GM03348 (cell line): ENCODE results near the gene OTUB1.

Experiments
- DNase-seq: peaks from one replicate; pipeline ENCODE4 v3.0.0; 2012; ENCODE audit warnings: low spot score

Gene OTUB1

DNA sequence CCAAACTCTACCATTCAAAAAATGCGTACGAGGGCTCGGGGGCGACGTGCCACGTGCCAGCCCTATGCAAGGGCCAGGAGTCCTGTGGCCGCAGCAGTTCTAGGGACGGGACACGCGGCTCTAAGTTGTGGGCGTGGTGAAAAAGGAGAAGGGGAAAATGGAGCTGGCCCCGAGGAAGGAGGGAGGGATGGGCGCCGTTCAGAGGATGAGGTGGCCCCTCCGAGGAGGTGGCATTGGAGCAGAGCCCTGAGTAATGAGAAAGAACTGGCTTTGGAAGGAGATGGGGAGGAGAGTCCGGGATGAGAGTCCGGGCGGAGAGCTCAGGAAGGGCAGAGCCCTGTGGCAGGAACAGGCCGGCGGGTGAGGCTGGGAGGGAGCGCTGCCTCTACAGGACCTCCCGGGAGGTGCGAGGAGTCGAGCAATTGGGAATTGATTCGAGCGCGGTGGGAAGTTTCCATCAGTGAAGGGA lies 21.0 kb downstream of the OTUB1 start:
- peak; percentile 70 for DNase-seq

DNA sequence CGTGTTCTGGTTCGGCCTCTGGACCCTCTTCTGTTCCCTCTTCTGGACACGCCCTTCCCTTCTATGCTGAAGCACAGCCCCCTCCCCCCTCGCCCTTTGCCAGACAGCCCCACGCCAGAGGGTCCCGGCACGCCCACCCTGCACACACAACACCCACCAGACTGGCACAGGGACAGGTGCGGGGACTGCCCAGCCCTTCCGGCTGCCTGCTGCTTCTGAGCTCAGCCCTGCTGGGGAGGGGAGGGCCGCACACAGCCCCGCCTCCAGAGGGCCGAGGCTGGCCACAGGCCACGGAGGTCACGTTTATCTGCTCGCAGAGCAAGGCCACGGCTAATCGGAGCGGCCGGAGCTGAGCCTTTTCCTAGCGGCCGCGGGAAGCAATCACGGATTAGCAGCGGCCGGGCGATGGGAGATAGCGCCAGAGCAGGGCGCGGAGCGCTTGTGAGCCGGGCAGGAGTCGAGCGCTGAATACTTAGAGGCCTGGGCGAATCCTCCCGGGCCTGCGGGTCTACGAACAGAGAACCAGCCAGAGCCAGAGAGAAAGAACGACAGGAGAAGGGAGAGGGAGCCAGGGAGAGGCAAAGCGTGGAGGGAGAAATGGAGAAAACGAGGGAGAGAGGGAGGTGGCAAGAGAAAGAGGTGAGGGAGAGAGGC lies 21.5 kb downstream of the OTUB1 start:
- peak; percentile 68 for DNase-seq

DNA sequence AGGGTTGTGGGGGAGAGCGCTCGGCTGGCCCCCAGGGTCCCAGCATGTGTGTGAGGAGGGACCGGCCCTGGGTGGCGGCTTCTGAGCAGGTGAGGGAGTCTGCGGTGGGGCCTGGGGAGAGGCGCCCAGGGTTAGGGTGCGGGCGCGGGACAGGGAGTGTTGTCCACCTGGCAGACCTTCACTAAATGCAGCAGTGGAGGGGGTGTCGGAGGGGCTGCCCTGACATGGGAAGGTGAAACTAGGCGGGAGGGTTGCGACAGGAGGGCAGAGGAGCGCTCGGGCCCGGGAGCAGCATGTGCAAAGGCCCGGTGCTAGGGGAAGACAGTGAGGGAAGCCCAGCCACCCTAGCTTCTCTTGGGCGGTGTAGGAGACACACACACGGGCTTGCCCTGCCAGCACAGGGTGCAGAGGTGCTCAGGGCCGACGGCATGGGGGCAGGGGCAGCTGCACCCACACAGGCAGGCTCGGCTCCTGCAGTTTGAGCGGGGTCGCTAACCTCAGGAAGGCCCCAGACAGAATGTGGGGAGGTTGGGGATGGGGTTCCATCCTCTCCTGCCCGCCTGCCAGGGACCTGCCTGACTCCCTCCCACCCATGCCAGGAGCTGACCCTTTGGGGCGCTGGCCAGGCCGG lies 22.2 kb downstream of the OTUB1 start:
- no peak for DNase-seq

DNA sequence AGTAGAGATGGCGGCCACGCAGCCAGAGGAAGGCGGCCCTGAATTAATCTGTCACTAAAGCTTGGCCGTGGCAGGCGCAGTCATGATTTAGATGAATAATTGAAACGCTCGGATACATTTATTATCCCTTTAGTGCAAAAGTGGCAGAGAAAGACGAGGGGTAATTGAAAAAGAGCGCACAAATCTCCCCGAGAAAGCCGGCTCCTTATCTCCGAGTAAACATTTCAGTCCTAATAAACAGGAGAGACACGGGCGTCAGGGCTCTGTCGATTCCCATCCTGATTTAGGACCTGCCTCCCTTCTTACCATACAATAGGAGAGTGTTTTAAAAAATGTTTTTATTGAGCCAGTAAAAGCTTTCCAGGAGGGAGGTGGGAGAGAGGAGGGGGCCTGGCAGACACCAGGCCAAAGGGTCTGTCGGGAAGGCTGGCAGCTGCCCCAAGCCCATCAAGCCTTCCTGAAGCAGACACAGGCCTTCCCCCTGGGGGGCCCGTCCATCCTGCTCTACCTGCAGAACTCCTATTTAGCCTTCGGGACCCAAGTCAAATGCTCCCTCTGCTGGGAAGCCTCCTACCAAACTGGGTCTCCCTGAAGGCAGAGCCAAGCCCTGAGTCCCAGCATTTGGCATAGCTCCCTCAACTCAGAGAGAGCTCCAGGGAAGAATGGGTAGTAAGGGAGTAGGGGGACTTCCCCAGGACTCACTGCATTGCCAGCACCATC lies 22.8 kb downstream of the OTUB1 start:
- DNase-seq: no peak

DNA sequence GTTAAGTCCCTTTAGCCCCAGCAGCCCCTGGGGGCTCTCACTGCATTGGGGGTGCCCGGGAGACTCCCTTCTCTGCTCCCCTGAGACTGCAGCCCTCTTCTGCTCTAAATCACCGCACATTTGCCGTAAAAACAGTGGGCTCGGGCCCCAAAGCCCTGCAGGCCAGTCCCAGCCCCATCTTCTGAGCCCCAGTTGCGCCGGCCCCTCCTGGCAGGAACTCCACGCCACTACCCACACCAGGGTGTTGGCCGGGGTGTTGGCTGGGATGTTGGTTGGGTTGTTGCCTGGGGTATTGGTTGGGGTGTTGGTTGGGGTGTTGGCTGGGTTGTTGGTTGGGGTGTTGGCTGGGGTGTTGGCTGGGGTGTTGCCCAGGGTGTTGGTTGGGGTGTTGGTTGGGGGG lies 23.5 kb downstream of the OTUB1 start:
- no peak for DNase-seq

DNA sequence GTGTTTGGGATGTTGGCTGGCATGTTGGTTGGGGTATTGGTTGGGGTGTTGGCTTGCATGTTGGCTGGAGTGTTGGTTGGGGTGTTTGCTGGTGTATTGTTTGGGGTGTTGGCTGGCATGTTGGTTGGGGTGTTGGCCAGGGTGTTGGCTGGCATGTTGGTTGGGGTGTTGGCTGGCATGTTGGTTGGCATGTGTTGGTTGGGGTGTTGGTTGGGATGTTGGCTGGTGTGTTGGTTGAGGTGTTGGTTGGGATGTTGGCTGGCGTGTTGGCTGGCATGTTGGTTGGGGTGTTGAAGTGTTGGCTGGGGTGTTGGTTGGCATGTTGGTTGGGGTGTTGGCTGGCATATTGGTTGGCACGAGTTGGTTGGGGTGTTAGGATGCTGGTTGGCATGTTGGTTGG lies 24.5 kb downstream of the OTUB1 start:
- no peak for DNase-seq

DNA sequence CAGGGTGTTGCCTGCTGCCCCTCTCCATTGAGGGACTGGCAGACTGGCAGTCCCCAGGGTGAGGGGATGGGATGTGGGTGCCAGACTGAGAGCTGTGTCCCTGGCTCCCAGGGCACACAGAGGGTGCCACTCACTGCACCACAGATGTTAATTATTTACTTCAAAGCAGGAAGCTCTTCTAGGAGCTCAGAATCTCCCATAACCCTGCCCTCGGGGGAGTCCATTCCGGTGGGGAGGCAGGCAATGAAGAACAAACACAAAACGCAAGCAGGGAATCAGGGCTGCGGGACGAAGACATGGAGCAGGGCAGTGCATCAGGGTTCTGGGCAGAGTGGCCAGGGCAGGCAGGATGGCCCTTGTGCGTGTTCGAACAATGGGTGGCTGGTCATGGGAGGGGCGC lies 25.1 kb downstream of the OTUB1 start:
- no peak for DNase-seq

DNA sequence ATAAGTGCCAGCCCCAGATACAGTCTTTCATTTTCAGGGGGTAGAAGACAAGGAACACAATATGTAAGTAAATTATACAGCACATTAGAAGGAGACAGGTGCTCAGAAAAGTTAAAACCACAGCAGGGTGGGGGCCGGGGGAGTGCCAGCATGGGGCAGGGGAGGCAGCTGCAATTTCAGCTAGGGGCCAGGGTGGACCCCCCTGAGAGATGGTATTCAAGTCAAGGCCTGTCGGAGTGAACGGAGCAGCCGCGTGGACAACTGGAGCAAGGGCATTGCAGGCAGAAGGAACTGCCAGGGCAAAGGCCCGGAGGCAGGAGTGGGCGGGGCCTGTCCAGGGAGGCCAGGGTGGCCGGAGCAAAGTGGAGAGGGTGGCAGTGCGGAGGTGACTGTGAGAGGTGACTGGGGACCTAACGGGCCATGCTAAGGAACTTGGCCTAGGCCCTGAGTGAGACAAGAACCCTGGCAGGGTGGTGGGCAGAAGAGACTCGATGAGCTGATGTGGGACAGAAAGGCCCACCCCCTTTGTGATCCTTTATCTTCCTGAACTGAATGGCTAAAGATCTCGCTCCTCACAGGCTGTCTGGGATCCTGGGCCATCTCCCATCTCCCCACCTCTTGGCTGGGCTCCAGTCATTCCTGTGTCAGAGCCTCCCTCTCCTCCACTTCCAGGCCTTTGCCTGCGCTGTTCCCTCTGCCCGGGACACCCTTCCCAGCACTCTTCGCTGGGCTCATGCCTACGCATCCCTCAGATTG lies 27.1 kb downstream of the OTUB1 start:
- no peak for DNase-seq

DNA sequence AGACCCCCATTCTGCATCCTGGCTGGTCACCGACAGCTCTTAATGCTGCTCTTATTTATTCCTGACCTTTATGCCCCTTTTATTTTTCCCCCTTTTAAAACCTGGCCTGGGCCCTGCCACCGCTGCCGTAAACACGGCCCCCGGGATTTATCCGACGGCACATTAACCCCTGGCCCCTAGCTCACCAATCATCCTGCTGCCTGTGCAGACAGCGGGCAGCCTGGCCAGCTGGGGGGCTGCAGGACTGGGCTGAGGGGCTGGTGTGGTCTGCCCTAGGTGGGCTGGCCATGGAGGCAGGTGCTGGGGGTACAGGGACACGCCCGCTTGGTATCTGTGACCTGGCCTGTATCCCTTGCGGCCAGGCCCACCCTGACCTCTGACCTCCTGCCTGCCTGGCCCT lies 28.1 kb downstream of the OTUB1 start:
- DNase-seq: no peak

DNA sequence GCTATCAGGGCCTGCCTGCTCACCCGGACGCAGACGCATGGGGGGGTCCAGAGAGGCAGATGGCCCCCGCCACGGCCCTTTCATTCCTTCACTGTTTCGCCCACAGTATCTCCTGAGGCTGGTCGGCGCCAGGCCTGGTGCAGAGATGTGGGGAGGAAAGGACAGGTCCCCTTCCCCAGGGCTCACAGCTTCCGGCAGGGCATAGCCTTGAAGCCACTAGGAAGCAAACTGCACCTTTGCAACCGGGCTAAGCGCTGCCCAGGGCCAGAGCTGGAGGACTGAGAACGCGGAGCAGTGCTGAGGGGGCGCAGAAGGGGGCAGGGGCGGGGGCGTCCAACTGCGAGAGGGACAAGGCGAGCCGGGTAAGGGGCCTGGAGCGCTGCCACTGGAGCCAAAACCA lies 29.3 kb downstream of the OTUB1 start:
- DNase-seq: no peak

DNA sequence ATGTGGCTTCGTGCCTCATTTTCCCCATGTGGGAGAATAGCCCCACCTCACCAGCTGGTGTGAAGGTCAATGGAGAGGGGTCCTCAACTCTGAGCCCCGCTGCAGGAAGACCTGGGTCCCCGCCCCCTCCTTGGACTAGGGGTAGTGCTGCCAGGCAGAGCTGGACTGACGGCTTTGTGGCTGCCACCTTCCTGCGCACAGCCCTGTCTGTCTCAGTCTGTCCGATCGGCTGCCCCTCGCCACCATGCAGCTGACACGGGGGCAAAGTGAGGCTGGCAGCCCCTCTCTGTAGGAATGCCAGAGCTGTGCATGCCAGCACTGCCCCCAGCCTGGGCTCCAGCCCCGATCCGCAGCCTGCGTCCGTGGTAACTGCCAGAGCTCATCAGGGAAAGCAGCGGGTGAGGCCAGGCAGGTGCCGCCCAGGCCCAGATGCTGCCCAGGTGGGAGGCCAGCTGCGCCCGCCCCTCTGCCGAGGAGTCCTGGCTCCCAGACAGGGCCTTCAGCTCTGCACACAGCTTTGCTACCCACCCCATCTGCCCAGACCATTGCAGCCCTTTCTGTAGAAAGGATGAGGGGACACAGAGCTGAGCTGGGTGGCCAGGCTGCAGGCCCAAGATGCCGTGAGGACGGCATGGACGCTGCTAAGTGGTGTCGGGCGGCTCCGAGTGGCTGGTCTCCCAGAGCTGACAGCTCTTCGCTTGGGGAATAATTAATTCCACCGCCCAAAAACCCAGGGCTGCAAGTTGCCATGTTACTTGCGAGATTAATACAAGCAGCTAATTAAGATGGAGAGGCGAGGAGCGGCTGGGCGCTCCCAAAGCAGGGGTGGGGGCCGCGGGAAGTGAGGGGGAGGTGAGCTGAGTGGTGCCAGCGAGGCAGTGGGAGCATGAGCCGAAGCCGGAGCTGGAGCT lies 30.0 kb downstream of the OTUB1 start:
- DNase-seq: no peak

DNA sequence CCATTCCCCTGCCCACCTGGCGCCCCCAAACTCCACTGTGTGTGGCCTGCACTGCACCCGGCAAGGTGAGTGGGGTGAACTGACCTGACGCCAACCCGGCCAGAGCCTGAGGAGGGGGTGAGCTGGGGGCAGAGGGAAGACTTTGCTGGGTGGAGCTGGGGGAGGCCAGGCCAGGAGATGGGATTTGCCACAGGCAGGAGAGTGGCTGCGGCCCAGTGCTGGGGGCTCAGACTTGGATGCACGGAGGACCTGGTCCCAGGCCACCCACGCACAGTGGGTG lies 31.6 kb downstream of the OTUB1 start:
- DNase-seq: no peak

DNA sequence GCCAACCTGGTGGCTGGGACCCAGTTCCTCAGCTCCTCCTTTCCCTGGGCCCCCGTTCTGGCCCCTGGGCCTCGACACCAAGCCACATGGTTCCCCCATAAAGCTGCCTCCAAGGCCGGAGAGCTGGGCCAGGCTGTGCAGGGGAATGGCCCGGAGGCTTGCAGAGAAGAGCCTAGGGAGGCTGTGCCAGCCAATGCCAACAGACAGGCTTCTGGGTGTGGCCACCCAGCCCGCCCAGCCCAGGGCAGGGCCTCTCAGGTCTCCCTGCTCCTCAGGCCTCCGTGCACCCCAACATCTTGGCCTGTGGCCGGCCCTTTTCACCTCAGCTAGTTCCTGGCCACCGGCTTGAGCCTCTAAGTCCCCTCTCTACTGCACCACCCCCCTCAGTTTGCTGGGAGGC lies 32.1 kb downstream of the OTUB1 start:
- DNase-seq: no peak

DNA sequence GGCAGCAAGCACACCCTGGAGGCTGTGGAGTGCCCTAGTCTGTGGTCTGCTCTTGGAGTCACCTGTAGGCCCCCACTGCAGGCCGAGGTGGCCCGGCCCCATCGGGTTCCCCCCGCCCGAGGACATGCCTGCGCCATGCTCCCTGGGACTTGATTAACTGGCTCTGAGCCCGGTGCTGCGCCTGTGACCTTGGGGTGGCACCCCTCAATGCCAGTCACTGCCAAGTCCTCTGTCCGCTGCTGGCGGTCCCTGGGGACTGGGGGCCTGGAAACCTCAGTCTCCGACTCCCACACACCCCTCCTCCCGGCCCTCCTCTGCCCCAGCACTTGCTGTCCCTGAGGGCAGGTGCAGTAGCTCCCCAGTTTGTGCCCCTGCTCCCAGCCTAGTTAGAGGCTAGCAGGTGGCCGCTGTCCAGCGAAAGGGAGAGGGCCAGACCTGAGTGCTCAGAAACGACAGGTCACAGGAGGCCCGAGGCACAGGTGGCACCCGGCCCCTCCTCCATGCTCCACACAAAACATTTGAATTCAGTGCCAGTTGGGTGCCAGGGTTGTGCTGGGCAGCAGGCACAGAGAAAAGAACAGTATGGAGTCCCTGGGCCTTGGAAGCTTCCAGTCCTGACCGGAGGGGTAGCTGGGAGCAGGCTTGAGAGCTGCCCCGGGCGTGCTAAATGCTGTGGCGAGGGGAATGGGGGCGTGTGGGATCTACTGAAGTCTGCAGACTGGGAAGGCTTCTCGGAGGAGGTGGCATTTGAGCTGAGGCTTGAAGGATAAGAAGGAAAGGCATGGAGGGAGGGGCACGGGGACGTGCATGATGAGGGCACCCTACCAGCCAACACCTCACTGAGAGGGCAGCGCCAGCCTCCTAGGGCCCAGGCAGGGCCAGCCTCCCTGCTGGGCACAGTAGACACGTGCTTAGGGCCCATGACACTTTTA lies 33.1 kb downstream of the OTUB1 start:
- no peak for DNase-seq

DNA sequence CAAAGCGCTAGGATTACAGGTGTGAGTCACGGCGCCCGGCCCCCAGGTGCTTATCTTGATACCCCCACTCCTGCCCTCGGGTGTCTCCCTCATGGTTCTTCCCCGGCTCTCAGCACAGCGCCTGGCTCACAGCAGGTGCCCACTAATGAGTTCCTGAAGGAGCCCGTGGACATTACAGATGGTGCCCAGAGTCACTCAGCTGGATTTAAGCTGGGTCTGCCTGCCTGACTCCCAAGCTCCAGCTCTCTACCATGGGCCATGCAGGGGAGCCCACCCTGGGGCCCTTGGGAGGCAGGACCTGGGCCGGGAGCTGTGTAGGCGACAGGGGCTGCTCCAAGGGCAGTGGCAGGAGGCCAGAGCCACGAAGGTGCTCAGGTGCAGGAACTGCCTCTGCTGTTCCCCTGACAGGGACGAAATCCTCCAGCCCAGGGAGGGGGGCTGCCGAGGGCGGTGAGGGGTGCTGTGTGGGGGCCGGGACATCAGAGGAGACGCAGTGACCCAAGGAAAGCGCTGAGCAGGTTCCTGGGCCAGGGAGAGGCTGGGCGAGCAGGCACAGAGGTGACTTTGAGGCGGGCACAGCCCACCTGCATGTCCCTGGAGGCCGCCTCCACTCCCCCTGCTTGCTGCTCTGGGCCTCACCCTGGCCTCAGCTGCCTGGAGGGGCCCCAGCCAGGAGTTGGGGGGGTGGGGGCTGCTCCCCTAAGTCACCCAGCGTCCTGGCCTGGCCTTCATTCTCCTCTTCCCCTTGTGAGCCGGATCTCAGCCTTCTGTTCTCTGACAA lies 34.9 kb downstream of the OTUB1 start:
- no peak for DNase-seq

DNA sequence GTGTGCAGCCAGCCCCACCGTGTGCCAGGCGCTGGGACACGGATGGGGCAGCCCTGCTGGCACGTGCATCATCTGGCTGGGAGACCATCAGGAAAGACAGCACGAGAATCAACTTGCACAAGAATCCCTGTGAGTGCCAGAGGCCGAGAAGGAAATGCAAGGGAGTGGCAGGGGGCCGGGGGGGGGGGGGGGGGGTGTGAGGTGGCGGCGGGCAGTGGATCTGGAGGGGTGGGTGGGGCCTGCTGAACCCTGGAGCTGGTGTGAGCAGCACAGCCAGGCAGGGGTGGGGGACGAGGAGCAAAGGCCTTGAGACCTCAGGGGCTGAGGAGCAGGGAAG lies 35.5 kb downstream of the OTUB1 start:
- DNase-seq: no peak

DNA sequence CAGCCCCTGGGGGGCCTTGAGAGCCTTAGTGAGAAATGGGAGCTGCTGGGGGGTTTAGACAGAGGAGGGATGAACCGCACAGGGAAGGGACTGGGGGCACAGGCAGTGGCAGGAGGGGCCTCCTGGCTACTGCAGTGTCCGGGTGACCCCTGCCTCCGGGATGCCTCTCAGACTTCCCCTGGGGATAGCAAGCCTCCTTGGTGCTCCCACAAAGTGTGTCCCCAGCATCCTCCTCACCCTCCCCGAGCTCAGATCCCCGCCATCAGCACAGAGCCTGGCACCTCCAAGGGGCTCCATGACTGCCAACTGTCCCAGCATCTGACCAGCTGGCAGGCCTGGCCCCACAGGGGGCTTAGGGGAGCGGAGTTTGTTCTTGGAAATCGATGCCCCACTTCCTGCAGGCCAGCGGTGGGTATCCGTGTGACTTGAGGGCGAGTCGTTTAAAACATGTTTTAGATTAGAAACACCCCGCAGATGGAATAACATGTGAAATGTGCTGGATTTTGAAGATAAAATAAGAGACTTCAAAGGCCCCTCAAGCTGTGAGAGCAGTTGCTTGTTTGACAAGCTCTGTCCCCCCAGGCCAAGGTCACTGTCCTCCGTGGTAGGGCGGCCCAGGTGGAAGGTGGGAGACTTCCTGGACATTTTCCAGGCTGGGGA lies 36.0 kb downstream of the OTUB1 start:
- no peak for DNase-seq

DNA sequence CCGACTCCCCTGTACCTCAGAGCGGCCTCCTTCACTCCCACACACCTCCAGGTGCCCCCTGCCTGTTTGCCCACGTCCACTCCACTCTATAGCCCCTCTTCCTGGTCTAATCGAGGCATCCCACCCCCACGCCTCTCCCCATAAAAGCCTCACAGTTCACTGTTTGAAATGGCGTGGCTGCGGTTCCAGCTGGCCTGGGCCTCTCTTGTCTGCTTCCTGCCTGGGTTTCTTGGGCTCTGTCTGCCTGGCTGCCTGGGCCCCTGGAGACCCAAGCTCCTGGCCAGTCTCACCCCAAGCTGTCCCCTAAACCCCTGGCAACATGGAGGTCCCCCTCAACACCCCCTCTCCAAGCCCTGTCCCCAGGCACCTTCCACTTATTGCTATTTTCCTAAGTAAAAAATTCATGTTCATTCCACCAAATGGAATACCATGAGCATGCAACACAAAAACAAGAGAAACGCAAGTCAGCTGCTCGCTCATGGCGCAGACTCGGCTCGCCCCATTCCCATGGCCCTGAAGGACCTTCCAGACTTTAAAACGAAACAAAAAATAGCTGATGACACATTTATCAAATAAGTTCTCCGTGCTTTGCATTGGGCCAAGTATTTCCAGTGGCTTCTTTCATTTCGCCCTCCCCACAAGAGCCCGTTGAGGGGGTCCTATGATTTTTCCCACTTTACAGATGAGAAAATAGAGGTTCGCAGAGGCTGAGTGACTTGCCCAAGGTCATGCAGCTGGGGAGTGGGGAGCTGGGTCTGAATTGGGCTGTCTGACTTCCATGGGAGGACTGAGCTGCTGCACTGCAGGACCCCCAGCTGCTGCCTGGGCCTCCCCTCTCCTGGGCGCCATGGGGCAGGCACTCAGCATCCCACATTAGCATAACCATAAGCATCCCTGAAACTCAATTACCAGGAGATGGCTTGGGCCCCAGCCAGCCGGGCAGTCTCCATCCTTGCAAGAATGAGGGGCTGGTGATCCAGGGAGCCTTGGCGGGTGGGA lies 37.8 kb downstream of the OTUB1 start:
- DNase-seq: no peak
